Fibroblast of peridontal ligament (primary cell): ENCODE data around the gene SLC6A16.
A peak's percentile ranks its signal among the peaks of the same experiment; 100 is the strongest.
"Not testable (repeated sequence)": the region's sequence is repeated elsewhere in the genome, so short reads cannot be mapped to it uniquely, and the experiment has no call there.

ENCODE experiments used
- DNase-seq: peaks from one replicate; pipeline ENCODE4 v3.0.0-alpha.2; 2010; ENCODE audit errors: extremely low read depth

The SLC6A16 gene

GRCh38 chr19:49324801-49325576 lies at the start of gene SLC6A16:
Gene SLC6A16 (minus strand): TSS chr19:49325191. CDS start chr19:49311347, 13,844 bp downstream.
- DNase-seq: no peak

GRCh38 chr19:49373174-49373573 lies 48.2 kb upstream of the SLC6A16 start:
- DNase-seq: not testable (repeated sequence)

GRCh38 chr19:49371184-49371583 lies 46.2 kb upstream of the SLC6A16 start:
- no peak for DNase-seq

- no peak for DNase-seq
These were observed 43.8 kb upstream of the SLC6A16 start for GRCh38 chr19:49368711-49369358.

GRCh38 chr19:49366110-49366509 lies 41.1 kb upstream of the SLC6A16 start:
- no peak for DNase-seq

- DNase-seq: no peak
These were observed 39.2 kb upstream of the SLC6A16 start for GRCh38 chr19:49364083-49364737.

- peak; percentile 98 for DNase-seq
These were observed 38.5 kb upstream of the SLC6A16 start, which contains the start of gene DKKL1 for GRCh38 chr19:49363268-49364082. Gene DKKL1 (plus strand): TSS chr19:49363877. CDS start chr19:49363999, 122 bp downstream.

GRCh38 chr19:49362929-49363267 lies 37.9 kb upstream of the SLC6A16 start:
- no peak for DNase-seq

- DNase-seq: peak; percentile 34
These were observed 37.3 kb upstream of the SLC6A16 start, which contains the start of gene TEAD2 for GRCh38 chr19:49362048-49362928. Gene TEAD2 (minus strand): TSS chr19:49362416. CDS start chr19:49360075, 2,341 bp downstream.

GRCh38 chr19:49361438-49362047 lies 36.6 kb upstream of the SLC6A16 start:
- peak; percentile 82 for DNase-seq

- peak; percentile 6 for DNase-seq
These were observed 35.1 kb upstream of the SLC6A16 start for GRCh38 chr19:49359851-49360820.

GRCh38 chr19:49357186-49357585 lies 32.2 kb upstream of the SLC6A16 start:
- DNase-seq: no peak

- DNase-seq: no peak
These were observed 31.4 kb upstream of the SLC6A16 start for GRCh38 chr19:49356382-49356781.

GRCh38 chr19:49355909-49356353 lies 30.9 kb upstream of the SLC6A16 start:
- DNase-seq: no peak

GRCh38 chr19:49349567-49349966 lies 24.6 kb upstream of the SLC6A16 start:
- no peak for DNase-seq

GRCh38 chr19:49348305-49349189 lies 23.6 kb upstream of the SLC6A16 start:
- DNase-seq: no peak

- peak; percentile 74 for DNase-seq
These were observed 22.8 kb upstream of the SLC6A16 start for GRCh38 chr19:49347835-49348234.

- no peak for DNase-seq
These were observed 22.2 kb upstream of the SLC6A16 start for GRCh38 chr19:49347191-49347590.
